ENCODE data around the gene GSDME.

Gene GSDME

DNA sequence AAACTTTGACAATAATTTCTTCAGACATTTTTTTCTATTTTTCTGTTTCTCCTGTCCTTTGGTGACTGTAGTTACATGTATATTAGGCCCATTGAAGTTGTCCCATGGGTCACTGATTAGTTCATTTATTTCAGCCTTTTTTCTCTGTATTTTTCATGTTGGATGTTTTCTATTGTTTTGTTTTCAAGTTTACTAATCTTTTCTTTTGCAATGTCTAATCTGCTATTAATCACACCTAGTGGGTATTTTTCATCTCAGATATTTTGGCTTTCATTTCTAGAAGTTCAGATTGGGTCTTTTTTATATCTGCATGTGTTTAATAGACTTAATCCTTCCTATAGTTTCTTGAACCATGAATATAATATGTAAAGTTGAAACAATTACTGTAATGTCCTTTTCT is 99.3 kb downstream of the GSDME start:
- TF ChIP-seq, protein P1, sequence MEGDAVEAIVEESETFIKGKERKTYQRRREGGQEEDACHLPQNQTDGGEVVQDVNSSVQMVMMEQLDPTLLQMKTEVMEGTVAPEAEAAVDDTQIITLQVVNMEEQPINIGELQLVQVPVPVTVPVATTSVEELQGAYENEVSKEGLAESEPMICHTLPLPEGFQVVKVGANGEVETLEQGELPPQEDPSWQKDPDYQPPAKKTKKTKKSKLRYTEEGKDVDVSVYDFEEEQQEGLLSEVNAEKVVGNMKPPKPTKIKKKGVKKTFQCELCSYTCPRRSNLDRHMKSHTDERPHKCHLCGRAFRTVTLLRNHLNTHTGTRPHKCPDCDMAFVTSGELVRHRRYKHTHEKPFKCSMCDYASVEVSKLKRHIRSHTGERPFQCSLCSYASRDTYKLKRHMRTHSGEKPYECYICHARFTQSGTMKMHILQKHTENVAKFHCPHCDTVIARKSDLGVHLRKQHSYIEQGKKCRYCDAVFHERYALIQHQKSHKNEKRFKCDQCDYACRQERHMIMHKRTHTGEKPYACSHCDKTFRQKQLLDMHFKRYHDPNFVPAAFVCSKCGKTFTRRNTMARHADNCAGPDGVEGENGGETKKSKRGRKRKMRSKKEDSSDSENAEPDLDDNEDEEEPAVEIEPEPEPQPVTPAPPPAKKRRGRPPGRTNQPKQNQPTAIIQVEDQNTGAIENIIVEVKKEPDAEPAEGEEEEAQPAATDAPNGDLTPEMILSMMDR (IDR thresholded peaks at IDR 0.05; ENCODE audit: extremely low read depth, insufficient read depth, missing control alignments): no peak
- in situ Hi-C loops (cut with MboI; ENCODE audit: low pct_unique_long_range_greater_than_20kb, low sequenced_read_pairs, unreplicated experiment): no loop called here
- no peak for DNase-seq (ENCODE audit: low spot score)

DNA sequence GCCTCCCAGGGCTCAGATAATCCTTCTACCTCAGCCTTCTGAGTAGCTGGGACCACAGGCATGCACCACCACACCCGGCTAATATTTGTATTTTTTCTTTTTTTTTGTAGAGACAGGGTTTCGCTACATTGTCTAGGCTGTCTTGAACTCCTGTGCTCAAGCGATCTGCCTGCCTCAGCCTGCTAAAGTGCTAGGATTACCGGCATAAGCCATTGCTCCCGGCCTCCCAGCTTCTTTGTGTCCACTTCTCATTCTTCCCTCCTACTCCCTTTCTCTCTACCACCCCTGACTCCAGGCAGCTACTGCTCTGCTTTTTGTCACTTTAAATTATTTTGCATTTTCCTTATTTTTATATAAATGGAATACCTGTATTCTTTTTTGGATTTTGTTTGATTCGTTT is 100.7 kb downstream of the GSDME start:
- no peak for DNase-seq (ENCODE audit: low spot score)
- TF ChIP-seq, protein P1 (IDR thresholded peaks at IDR 0.05; ENCODE audit: extremely low read depth, insufficient read depth, missing control alignments): no peak
- in situ Hi-C loops (cut with MboI; ENCODE audit: low pct_unique_long_range_greater_than_20kb, low sequenced_read_pairs, unreplicated experiment): no loop called here

DNA sequence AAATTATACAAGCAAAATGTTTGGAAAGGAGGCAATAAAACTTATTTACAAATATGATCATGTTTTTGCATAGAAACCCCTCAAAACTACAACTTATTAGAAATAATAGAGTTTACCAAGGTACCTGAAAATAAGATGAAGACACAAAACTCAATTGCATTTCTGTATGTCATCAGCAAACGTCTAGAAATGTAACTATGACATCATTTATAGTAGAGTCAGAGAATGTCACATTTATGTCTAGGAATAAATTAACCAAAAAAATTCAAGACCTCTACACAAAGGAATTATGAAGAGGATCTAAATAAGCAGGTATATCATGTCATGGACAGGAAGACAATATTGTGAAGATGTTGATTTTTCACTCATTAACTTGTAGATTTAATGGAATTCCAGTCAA is 103.0 kb downstream of the GSDME start:
- in situ Hi-C loops (cut with MboI; ENCODE audit: low pct_unique_long_range_greater_than_20kb, low sequenced_read_pairs, unreplicated experiment): no loop called here
- TF ChIP-seq, protein P1 (IDR thresholded peaks at IDR 0.05; ENCODE audit: extremely low read depth, insufficient read depth, missing control alignments): no peak
- no peak for DNase-seq (ENCODE audit: low spot score)

DNA sequence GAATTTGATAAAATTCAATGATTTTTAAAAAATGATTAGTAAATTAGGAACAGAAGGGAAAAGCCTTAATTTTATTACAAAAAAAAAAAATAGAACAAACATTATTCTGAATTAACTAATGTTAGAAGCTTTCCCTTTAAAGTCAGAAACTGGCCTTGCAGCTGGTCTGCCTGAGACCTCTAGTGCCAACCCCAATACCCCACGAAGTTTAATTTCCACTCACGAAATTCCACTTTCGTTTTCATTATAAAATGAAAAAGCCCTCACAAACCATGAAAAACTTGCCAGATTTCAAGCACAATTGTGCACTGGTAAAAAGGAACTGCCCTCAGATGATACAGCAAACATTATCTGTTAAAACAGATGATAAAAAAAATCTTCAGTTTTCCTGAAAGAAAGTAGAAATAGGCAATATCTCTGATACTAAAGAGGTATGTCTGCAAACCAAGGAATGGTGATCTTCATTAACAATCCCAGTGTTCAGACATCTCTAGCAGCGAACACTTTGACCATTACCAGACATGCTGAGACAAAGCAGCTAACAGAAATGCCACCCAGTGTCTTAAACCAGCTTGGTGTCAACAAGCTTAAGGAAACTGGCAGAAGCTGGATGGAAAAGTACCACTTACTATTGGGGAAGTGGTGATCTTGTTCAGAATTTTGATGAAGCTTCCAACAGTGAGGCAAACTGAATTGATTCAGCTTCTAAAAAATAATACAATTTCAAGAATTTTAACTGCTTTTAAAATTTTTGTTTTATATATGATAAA is 103.8 kb downstream of the GSDME start:
- TF ChIP-seq, protein P1 (IDR thresholded peaks at IDR 0.05; ENCODE audit: extremely low read depth, insufficient read depth, missing control alignments): no peak
- DNase-seq (ENCODE audit: low spot score): no peak
- in situ Hi-C loops (cut with MboI; ENCODE audit: low pct_unique_long_range_greater_than_20kb, low sequenced_read_pairs, unreplicated experiment): no loop called here

DNA sequence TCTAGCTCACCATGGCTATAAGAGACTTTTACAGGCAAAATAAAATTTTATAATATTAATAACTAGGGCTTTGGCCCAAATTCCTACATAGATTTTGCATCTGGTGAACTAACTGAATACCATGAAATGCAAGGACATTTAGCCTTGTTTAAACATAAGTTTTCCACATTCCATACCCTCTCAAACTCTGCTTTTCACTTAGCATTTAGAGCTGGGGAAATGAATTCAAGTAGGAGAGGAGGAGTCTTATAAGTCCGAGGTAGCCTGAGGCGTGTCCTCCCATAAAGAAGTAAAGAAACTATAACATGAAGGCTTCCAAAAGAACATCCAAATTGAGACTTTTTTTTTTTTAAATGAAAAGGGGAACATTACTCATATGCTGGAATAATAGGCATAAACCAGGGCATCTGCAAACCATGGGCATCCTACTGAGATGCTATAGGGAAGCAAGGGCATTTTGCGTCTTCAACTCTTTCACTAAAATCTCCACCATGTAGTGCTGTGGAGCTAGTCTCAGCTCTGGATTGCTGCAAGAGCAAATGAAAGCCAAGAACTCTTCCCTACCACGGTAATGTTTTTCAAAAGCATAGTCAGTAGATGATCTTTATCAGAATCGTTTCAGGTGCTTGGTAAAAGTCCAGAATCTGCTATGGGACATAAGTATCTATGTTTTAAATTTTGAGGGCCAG is 104.9 kb downstream of the GSDME start:
- TF ChIP-seq, protein P1 (IDR thresholded peaks at IDR 0.05; ENCODE audit: extremely low read depth, insufficient read depth, missing control alignments): no peak
- DNase-seq (ENCODE audit: low spot score): no peak
- in situ Hi-C loops (cut with MboI; ENCODE audit: low pct_unique_long_range_greater_than_20kb, low sequenced_read_pairs, unreplicated experiment): no loop called here
